Endothelial cell of umbilical vein (primary cell): ENCODE measurements around the gene KRTAP5-2.

ENCODE experiments used
- EZH2 ChIP-seq: IDR thresholded peaks from 2 replicates; pipeline ENCODE4 v1.6.1; 2012; ENCODE audit warnings: borderline replicate concordance, low read depth, mild to moderate bottlenecking, moderate library complexity, low read length, inconsistent platforms; ENCODE audit not compliant: severe bottlenecking
- GATA2 ChIP-seq: IDR thresholded peaks from 2 replicates; pipeline ENCODE4 v1.7.0; 2011; ENCODE audit warnings: low read depth, mild to moderate bottlenecking, moderate library complexity, mixed read lengths, low read length; ENCODE audit not compliant: insufficient read length, insufficient read depth
- JUN ChIP-seq: IDR thresholded peaks from 2 replicates; pipeline ENCODE4 v1.6.1; 2011; ENCODE audit warnings: borderline replicate concordance, low read depth; ENCODE audit not compliant: insufficient read length, insufficient read depth
- POLR2A ChIP-seq: IDR thresholded peaks from 2 replicates; pipeline ENCODE4 v1.6.1; 2012; ENCODE audit warnings: low read depth, mild to moderate bottlenecking, control low read depth, low read length
- POLR2AphosphoS5 ChIP-seq: IDR thresholded peaks from 2 replicates; pipeline ENCODE4 v1.6.1; 2012; ENCODE audit warnings: low read depth, mild to moderate bottlenecking, control low read depth, low read length, moderate library complexity; ENCODE audit not compliant: insufficient read depth
- TF ChIP-seq, protein P1 (sequence below), 2 donors: IDR thresholded peaks; 1 replicate in 1 of 2; 2 replicates in 1 of 2; pipeline ENCODE4 v1.5.1; 2011; ENCODE audit warnings: low read length in 2 of 2, mild to moderate bottlenecking in 2 of 2, moderate library complexity in 2 of 2, control low read depth in 1 of 2, inconsistent platforms in 1 of 2, low read depth in 1 of 2; ENCODE audit not compliant: insufficient read depth in 1 of 2; ENCODE audit errors: extremely low read depth in 1 of 2

DNA sequence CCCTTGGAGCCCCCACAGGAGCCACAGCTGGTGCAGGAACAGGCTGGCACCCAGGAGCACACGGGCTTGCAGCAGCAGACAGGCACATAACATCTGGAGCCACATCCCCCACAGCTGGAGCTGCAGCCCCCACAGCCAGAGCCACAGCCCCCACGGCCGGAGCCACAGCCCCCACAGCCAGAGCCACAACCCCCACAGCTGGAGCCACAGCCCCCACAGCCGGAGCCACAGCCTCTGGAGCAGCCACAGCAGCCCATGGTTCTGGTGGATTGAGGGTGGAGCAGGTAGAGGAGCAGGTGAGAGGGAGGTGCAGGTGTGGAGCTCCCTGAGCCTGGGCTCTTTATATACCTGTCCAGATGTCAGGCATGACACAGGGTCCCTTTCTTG is at the start of gene KRTAP5-2:
- no peak for TF ChIP-seq POLR2A
- TF ChIP-seq, protein P1, sequence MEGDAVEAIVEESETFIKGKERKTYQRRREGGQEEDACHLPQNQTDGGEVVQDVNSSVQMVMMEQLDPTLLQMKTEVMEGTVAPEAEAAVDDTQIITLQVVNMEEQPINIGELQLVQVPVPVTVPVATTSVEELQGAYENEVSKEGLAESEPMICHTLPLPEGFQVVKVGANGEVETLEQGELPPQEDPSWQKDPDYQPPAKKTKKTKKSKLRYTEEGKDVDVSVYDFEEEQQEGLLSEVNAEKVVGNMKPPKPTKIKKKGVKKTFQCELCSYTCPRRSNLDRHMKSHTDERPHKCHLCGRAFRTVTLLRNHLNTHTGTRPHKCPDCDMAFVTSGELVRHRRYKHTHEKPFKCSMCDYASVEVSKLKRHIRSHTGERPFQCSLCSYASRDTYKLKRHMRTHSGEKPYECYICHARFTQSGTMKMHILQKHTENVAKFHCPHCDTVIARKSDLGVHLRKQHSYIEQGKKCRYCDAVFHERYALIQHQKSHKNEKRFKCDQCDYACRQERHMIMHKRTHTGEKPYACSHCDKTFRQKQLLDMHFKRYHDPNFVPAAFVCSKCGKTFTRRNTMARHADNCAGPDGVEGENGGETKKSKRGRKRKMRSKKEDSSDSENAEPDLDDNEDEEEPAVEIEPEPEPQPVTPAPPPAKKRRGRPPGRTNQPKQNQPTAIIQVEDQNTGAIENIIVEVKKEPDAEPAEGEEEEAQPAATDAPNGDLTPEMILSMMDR (IDR thresholded peaks at IDR 0.05; ENCODE audit: extremely low read depth in 1 of 2, insufficient read depth in 1 of 2, low read depth in 1 of 2, low read length in 2 of 2), result no peak
- TF ChIP-seq EZH2, result no peak
- no peak for TF ChIP-seq POLR2AphosphoS5
- TF ChIP-seq GATA2, result no peak
- TF ChIP-seq JUN, result no peak
